Testis (tissue), 3 donors: ENCODE data around the gene AGAP1. TPM values are rescaled to one million over a fixed set of nuclear protein-coding genes. Genes with fewer than 3 reads are reported as not detected.

Source experiments
- DNase-seq: peaks from one replicate; pipeline ENCODE4 v3.0.0-alpha.2; 2019
- H3K27ac ChIP-seq, 2 donors: fragments of 200-600 bp; sonication (generic); one replicate each; pipeline ENCODE4 v1.5.1; 2019
- H3K27me3 ChIP-seq: fragments of 200-600 bp; sonication (generic); one replicate; pipeline ENCODE4 v1.5.1; 2019
- H3K36me3 ChIP-seq: fragments of 200-600 bp; sonication (generic); one replicate; pipeline ENCODE4 v1.5.1; 2017; ENCODE audit warnings: low read depth; ENCODE audit errors: missing control alignments
- H3K4me1 ChIP-seq: fragments of 200-600 bp; sonication (generic); one replicate; pipeline ENCODE4 v1.5.1; 2019
- H3K4me3 ChIP-seq, 2 donors: fragments of 200-600 bp; sonication (generic); one replicate each; pipeline ENCODE4 v1.5.1; 2017 to 2019
- H3K9me3 ChIP-seq: fragments of 200-600 bp; sonication (generic); one replicate; pipeline ENCODE4 v1.5.1; 2017
- POLR2A ChIP-seq: fragments of 450-650 bp; IDR thresholded peaks from one replicate; pipeline ENCODE4 v1.6.1; 2017; ENCODE audit warnings: antibody characterized with exemption, mild to moderate bottlenecking, moderate library complexity
- WGBS, 2 donors: methylation state at CpG; one replicate each; pipeline ENCODE4 v1.1.5; 2018; 5-methylcytosine and 5-hydroxymethylcytosine counted together
- intact Hi-C: fragments of 100-400 bp; cut with DNase I; formaldehyde crosslinking; loops from one replicate; pipeline ENCODE4 v1.15.1; 2023; ENCODE audit warnings: low total_unique reads
- polyA plus RNA-seq: library from polyadenylated mRNA; stranded (reverse); fragments of 350-450 nt; fragmentation: Illumina TruSeq; extraction: RNeasy Lipid Tissue Mini Kit (QIAGEN cat#74804); gene quantifications from one replicate; pipeline ENCODE4 v1.2.3, GENCODE V29; 2014; ENCODE audit warnings: low read depth, low replicate concordance; ENCODE audit not compliant: insufficient read depth
- total RNA-seq, 2 donors: library from RNA; depleted of rRNA; stranded (reverse); fragments of >200 nt; gene quantifications; one replicate each; pipeline ENCODE4 v1.2.3, GENCODE V29; 2016
- TF ChIP-seq, protein P1 (sequence below), 3 experiments: fragments of 450-650 bp in 2 of 3; fragments of 200-600 bp in 1 of 3; sonication (generic) in 1 of 3; IDR thresholded peaks; one replicate each; pipeline ENCODE4 v1.5.1; 2016 to 2019; ENCODE audit warnings: antibody characterized with exemption in 3 of 3, mild to moderate bottlenecking in 2 of 3, moderate library complexity in 1 of 3

The AGAP1 gene
- total and polyA plus RNA-seq, 3 donors from 2014 or later: 21.4 to 45.5 (median 40.7) TPM

DNA sequence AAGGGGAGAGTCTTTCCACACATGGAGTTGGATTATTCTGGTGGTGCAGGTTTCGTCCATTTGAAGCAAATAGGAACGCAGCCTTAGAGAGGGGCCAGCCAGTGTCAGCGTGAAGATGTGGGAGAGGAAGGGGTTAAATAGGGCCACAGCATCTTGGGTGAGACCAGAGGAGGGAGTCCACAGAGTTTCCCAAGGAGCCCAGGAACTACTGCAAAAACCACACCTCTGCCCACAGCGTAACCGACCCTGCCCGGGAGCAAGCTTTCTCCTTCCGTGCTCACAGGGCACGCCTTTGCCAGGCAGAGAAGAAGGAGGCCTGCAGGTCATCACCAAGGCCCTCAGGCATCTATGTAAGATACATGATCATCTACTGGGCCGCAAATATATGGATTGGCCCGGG lies 314.5 kb downstream of the AGAP1 start:
- peaks cover 3% of the 10 kb centered on the region for H3K36me3 ChIP-seq

DNA sequence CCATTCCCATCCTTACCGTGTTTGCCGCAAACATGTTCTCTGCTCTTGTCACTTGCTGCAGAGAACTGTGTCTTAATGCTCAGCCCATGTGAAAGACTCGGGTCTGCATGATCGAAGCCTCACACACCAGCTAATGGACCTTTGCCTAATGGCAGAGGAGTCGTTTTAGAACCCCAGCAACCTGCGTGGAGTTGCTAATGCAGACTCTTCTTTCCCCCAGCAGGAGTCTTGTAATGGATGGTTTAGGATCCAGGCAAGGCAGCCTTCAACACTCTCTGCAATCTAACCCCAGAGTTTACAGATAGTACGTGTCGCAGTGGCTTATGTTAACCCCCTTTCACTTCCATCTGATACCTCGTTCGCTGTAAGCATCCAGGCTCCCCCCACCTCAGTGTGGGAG lies 316.4 kb downstream of the AGAP1 start:
- DNase-seq: no peak

More for the DNA sequence above, 314.5 kb downstream of the AGAP1 start:
- DNase-seq: no peak
- Histone ChIP-seq H3K27me3 (no peaks in the 10 kb centered on the region), H3K9me3 (no peaks in the 10 kb centered on the region), H3K4me1 (no peaks in the 10 kb centered on the region), H3K27ac (no peak overlapping the region), H3K4me3 (no peak overlapping the region)
- WGBS, 2 donors: 93 to 95% methylated on average over 10 of the region's 10 CpGs
- intact Hi-C loops: no loop called here
- TF ChIP-seq POLR2A: no peak
- TF ChIP-seq, protein P1, sequence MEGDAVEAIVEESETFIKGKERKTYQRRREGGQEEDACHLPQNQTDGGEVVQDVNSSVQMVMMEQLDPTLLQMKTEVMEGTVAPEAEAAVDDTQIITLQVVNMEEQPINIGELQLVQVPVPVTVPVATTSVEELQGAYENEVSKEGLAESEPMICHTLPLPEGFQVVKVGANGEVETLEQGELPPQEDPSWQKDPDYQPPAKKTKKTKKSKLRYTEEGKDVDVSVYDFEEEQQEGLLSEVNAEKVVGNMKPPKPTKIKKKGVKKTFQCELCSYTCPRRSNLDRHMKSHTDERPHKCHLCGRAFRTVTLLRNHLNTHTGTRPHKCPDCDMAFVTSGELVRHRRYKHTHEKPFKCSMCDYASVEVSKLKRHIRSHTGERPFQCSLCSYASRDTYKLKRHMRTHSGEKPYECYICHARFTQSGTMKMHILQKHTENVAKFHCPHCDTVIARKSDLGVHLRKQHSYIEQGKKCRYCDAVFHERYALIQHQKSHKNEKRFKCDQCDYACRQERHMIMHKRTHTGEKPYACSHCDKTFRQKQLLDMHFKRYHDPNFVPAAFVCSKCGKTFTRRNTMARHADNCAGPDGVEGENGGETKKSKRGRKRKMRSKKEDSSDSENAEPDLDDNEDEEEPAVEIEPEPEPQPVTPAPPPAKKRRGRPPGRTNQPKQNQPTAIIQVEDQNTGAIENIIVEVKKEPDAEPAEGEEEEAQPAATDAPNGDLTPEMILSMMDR (IDR thresholded peaks at IDR 0.05): no peak

DNA sequence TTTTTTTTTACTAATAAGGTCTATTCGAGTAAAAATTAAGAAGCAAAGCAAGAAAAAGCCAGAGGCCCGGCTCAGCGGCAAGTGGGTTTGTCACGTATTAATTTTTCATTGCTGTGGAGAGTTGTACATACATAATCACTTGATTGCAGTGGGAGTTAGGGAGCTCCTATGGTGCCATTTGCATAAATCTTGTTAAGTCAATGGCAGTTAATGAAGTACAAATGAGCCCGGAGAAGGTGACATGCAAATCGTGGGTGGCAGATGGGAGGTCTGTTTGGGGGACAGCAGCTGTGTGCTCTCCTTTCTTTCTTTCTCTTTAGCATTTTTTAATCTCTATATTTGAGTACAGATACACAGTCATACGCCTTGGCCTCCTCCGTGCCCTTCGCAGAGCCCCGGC lies 317.0 kb downstream of the AGAP1 start:
- Histone ChIP-seq H3K27ac (no peak overlapping the region), H3K36me3 (peaks cover 3% of the 10 kb centered on the region), H3K4me3 (no peak overlapping the region), H3K4me1 (no peaks in the 10 kb centered on the region), H3K9me3 (no peaks in the 10 kb centered on the region), H3K27me3 (no peaks in the 10 kb centered on the region)
- DNase-seq: no peak
- 87 to 94% methylated on average over 10 of the region's 10 CpGs for WGBS, 2 donors
- intact Hi-C loops: no loop called here
- TF ChIP-seq, protein P1 (IDR thresholded peaks at IDR 0.05): no peak
- TF ChIP-seq POLR2A: no peak

More for the DNA sequence above, 316.4 kb downstream of the AGAP1 start:
- Histone ChIP-seq H3K27me3 (no peaks in the 10 kb centered on the region), H3K4me3 (no peak overlapping the region), H3K36me3 (peaks cover 3% of the 10 kb centered on the region), H3K27ac (no peak overlapping the region), H3K9me3 (no peaks in the 10 kb centered on the region), H3K4me1 (no peaks in the 10 kb centered on the region)
- TF ChIP-seq, protein P1 (IDR thresholded peaks at IDR 0.05): no peak
- TF ChIP-seq POLR2A: no peak
- intact Hi-C loops: no loop called here
- 78 to 82% methylated on average over 10 of the region's 10 CpGs for WGBS, 2 donors

DNA sequence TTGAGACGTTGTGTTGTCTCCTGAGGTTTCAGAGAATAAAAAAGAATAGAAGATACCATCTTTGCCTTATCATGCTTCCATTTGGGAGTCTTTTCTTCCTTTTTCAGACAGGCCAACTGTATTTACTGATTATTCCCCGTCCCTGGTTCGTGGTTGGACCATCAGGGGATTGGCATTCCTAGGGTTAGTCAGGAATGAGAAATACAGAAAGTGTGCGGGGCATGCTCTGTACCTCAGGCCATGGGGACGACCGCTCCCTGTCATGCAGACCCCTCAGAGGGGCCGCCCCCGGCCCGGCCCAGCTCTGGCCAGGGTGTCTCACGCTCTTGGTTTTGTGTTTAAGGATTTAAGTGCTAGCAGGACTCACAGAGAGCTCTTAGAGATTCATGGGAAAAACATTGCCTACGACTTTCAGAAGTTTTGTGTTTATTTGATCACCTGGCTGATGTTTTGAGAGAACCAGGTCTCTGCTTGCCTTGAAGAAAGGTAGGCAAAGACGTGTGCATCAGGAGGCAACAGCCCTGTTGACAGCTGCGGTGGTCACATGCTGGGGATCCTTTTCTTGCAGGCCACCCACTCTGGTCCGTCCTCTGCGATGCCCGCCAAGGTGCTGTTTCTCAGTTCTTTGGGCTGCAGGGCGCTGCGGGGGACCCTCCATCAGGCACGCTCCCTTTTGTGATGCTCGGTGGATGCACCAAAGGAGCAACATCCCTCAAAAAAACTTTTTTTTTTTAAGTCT lies 317.8 kb downstream of the AGAP1 start:
- TF ChIP-seq, protein P1 (IDR thresholded peaks at IDR 0.05): no peak
- TF ChIP-seq POLR2A: no peak
- intact Hi-C loops: no loop called here
- 93 to 97% methylated on average over 20 of the region's 20 CpGs for WGBS, 2 donors
- Histone ChIP-seq H3K9me3 (no peaks in the 10 kb centered on the region), H3K4me3 (no peak overlapping the region), H3K27me3 (no peaks in the 10 kb centered on the region), H3K4me1 (no peaks in the 10 kb centered on the region), H3K36me3 (peaks cover under 1% of the 10 kb centered on the region), H3K27ac (no peak overlapping the region)
- DNase-seq: no peak

DNA sequence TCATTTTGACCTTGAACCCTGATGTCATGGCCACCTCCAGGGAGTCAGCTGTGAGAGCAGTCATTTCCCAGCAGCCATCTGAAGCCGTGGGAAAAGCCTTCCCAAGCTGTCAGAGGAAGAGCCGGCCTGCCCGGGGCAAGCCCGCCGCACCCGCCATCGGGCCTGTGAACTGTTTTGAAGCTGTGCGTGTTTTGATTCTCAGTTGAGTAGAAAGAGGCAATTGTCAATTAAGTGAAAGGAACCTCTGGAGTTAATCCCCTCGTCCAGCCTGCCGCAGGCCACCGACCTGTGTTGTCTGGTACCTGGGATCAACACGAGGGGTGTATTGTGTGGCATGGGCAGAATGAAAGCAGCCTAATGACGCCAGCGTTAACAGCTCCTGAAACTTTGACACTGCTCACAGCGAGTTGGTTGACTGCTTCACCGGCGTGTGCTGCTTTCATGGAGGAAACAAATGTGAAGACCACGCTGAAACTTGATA lies 318.4 kb downstream of the AGAP1 start:
- no peaks in the 10 kb centered on the region for H3K4me1 ChIP-seq
- H3K27ac ChIP-seq: no peak overlapping the region
- TF ChIP-seq POLR2A: no peak
- TF ChIP-seq, protein P1 (IDR thresholded peaks at IDR 0.05): no peak
- H3K36me3 ChIP-seq: no peaks in the 10 kb centered on the region
- H3K4me3 ChIP-seq: no peak overlapping the region
- no peaks in the 10 kb centered on the region for H3K9me3 ChIP-seq
- WGBS, 2 donors: 90 to 94% methylated on average over 10 to 18 of the region's 18 CpGs
- intact Hi-C loops: no loop called here
- DNase-seq: no peak
- H3K27me3 ChIP-seq: no peaks in the 10 kb centered on the region
